Activated naive CD4-positive, alpha-beta T cell treated with anti-CD3 and anti-CD28 coated beads, Interleukin-2, amount 10 ng/mL, durations not matched to agents 7 days and 5 days (primary cell): ENCODE results near the gene FAM117A.

ENCODE experiments used
- CTCF ChIA-PET: fragments of 350-600 bp; sonication (Branson Sonifier 250); formaldehyde crosslinking; loops from one replicate; lab custom pipeline; 2021; ENCODE audit warnings: antibody characterized with exemption; lab: Charles Lee
- DNase-seq: peaks from one replicate; pipeline ENCODE4 v3.0.0-alpha.2; 2020
- H3K27ac Mint-ChIP-seq: one replicate; pipeline ENCODE4 v1.8.0; 2021; ENCODE audit warnings: mild to moderate bottlenecking, moderate library complexity, mixed read lengths
- H3K27me3 Mint-ChIP-seq: one replicate; pipeline ENCODE4 v1.8.0; 2021; ENCODE audit warnings: mild to moderate bottlenecking, mixed read lengths
- H3K36me3 Mint-ChIP-seq: one replicate; pipeline ENCODE4 v1.8.0; 2021; ENCODE audit warnings: mixed read lengths
- H3K4me1 Mint-ChIP-seq: one replicate; pipeline ENCODE4 v1.8.0; 2021; ENCODE audit warnings: mixed read lengths
- H3K4me3 Mint-ChIP-seq: one replicate; pipeline ENCODE4 v1.8.0; 2021; ENCODE audit warnings: mild to moderate bottlenecking, moderate library complexity, mixed read lengths
- H3K9me3 Mint-ChIP-seq: one replicate; pipeline ENCODE4 v1.8.0; 2021; ENCODE audit warnings: mixed read lengths

The FAM117A gene

GRCh38 chr17:49757151-49757777, 6.7 kb downstream of the FAM117A start:
- Mint-ChIP-seq H3K27me3 (no peaks in the 10 kb centered on the region), H3K9me3 (no peaks in the 10 kb centered on the region), H3K4me1 (peaks cover 86% of the 10 kb centered on the region), H3K36me3 (peaks cover 51% of the 10 kb centered on the region), H3K4me3 (no peak overlapping the region), H3K27ac (peak overlapping the region; percentile 58)
- no peak for DNase-seq
- CTCF ChIA-PET: interaction anchor here (0.7 to 0.8 kb wide), 2 partner anchors 10 to 818 kb away, joined by 3 to 6 read pairs; no protein-coding TSS in a partner anchor

- no peaks in the 10 kb centered on the region for H3K9me3 Mint-ChIP-seq
- H3K36me3 Mint-ChIP-seq: peaks cover 50% of the 10 kb centered on the region
- H3K4me3 Mint-ChIP-seq: no peak overlapping the region
- no peak for DNase-seq
- H3K27me3 Mint-ChIP-seq: no peaks in the 10 kb centered on the region
- CTCF ChIA-PET: interaction anchor here (0.8 kb wide), 1 partner anchor 819 kb away, joined by 6 read pairs; no protein-coding TSS in a partner anchor
- H3K27ac Mint-ChIP-seq: peak overlapping the region; percentile 19
- H3K4me1 Mint-ChIP-seq: peaks cover 81% of the 10 kb centered on the region
These were observed 7.4 kb downstream of the FAM117A start for GRCh38 chr17:49756323-49757150.

GRCh38 chr17:49755663-49756283, 8.2 kb downstream of the FAM117A start:
- CTCF ChIA-PET: no interaction called here
- H3K27me3 Mint-ChIP-seq: no peaks in the 10 kb centered on the region
- no peaks in the 10 kb centered on the region for H3K9me3 Mint-ChIP-seq
- no peak for DNase-seq
- H3K4me1 Mint-ChIP-seq: peaks cover 75% of the 10 kb centered on the region
- H3K27ac Mint-ChIP-seq: no peak overlapping the region
- no peak overlapping the region for H3K4me3 Mint-ChIP-seq
- peaks cover 50% of the 10 kb centered on the region for H3K36me3 Mint-ChIP-seq

- CTCF ChIA-PET: no interaction called here
- peaks cover 74% of the 10 kb centered on the region for H3K4me1 Mint-ChIP-seq
- peaks cover 51% of the 10 kb centered on the region for H3K36me3 Mint-ChIP-seq
- no peaks in the 10 kb centered on the region for H3K27me3 Mint-ChIP-seq
- H3K4me3 Mint-ChIP-seq: no peak overlapping the region
- DNase-seq: no peak
- H3K27ac Mint-ChIP-seq: no peak overlapping the region
- H3K9me3 Mint-ChIP-seq: no peaks in the 10 kb centered on the region
These were observed 10.0 kb downstream of the FAM117A start for GRCh38 chr17:49753959-49754391.

- no peak overlapping the region for H3K27ac Mint-ChIP-seq
- DNase-seq: no peak
- H3K4me3 Mint-ChIP-seq: no peak overlapping the region
- CTCF ChIA-PET: interaction anchor here (0.5 to 1.0 kb wide), 2 partner anchors 10 kb away, joined by 3 to 4 read pairs; no protein-coding TSS in a partner anchor
- peaks cover 59% of the 10 kb centered on the region for H3K36me3 Mint-ChIP-seq
- no peaks in the 10 kb centered on the region for H3K27me3 Mint-ChIP-seq
- no peaks in the 10 kb centered on the region for H3K9me3 Mint-ChIP-seq
- peaks cover 78% of the 10 kb centered on the region for H3K4me1 Mint-ChIP-seq
These were observed 11.4 kb downstream of the FAM117A start for GRCh38 chr17:49752508-49752907.

GRCh38 chr17:49749730-49750129, 14.2 kb downstream of the FAM117A start:
- H3K27ac Mint-ChIP-seq: peak overlapping the region; percentile 95
- no peak for DNase-seq
- H3K9me3 Mint-ChIP-seq: peaks cover 4% of the 10 kb centered on the region
- peaks cover 52% of the 10 kb centered on the region for H3K36me3 Mint-ChIP-seq
- peaks cover 80% of the 10 kb centered on the region for H3K4me1 Mint-ChIP-seq
- H3K4me3 Mint-ChIP-seq: no peak overlapping the region
- H3K27me3 Mint-ChIP-seq: no peaks in the 10 kb centered on the region
- CTCF ChIA-PET: interaction anchor here (0.9 to 2.7 kb wide), 3 partner anchors 11 to 91 kb away, joined by 3 to 16 read pairs (median 6); no protein-coding TSS in a partner anchor

GRCh38 chr17:49748791-49749190, 15.1 kb downstream of the FAM117A start:
- DNase-seq: peak; percentile 69
- CTCF ChIA-PET: interaction anchor here (0.8 to 2.7 kb wide), 6 partner anchors 9 to 40 kb away, joined by 4 to 16 read pairs (median 6); no protein-coding TSS in a partner anchor
- H3K9me3 Mint-ChIP-seq: peaks cover 4% of the 10 kb centered on the region
- H3K4me1 Mint-ChIP-seq: peaks cover 82% of the 10 kb centered on the region
- no peaks in the 10 kb centered on the region for H3K27me3 Mint-ChIP-seq
- H3K4me3 Mint-ChIP-seq: peak overlapping the region; percentile 76
- H3K27ac Mint-ChIP-seq: peak overlapping the region; percentile 95
- peaks cover 49% of the 10 kb centered on the region for H3K36me3 Mint-ChIP-seq

GRCh38 chr17:49748223-49748622, 15.7 kb downstream of the FAM117A start:
- Mint-ChIP-seq H3K27ac (peak overlapping the region; percentile 95), H3K36me3 (peaks cover 45% of the 10 kb centered on the region), H3K9me3 (peaks cover 4% of the 10 kb centered on the region), H3K27me3 (no peaks in the 10 kb centered on the region), H3K4me3 (peak overlapping the region; percentile 76), H3K4me1 (peaks cover 79% of the 10 kb centered on the region)
- CTCF ChIA-PET: interaction anchor here (1.1 to 2.7 kb wide), 5 partner anchors 8 to 40 kb away, joined by 3 to 16 read pairs (median 5); no protein-coding TSS in a partner anchor
- peak; percentile 48 for DNase-seq

GRCh38 chr17:49747632-49748031, 16.3 kb downstream of the FAM117A start:
- DNase-seq: no peak
- H3K4me3 Mint-ChIP-seq: peak overlapping the region; percentile 76
- peaks cover 83% of the 10 kb centered on the region for H3K4me1 Mint-ChIP-seq
- H3K36me3 Mint-ChIP-seq: peaks cover 48% of the 10 kb centered on the region
- no peaks in the 10 kb centered on the region for H3K27me3 Mint-ChIP-seq
- peak overlapping the region; percentile 95 for H3K27ac Mint-ChIP-seq
- CTCF ChIA-PET: interaction anchor here (0.9 to 2.7 kb wide), 7 partner anchors 8 to 39 kb away, joined by 3 to 16 read pairs (median 4); no protein-coding TSS in a partner anchor
- H3K9me3 Mint-ChIP-seq: peaks cover 5% of the 10 kb centered on the region

GRCh38 chr17:49746791-49747490, 17.0 kb downstream of the FAM117A start:
- DNase-seq: peak; percentile 41
- H3K9me3 Mint-ChIP-seq: peaks cover 5% of the 10 kb centered on the region
- H3K27me3 Mint-ChIP-seq: no peaks in the 10 kb centered on the region
- peak overlapping the region; percentile 76 for H3K4me3 Mint-ChIP-seq
- H3K4me1 Mint-ChIP-seq: peaks cover 84% of the 10 kb centered on the region
- H3K36me3 Mint-ChIP-seq: peaks cover 51% of the 10 kb centered on the region
- H3K27ac Mint-ChIP-seq: peak overlapping the region; percentile 95
- CTCF ChIA-PET: interaction anchor here (0.9 to 2.7 kb wide), 7 partner anchors 11 to 39 kb away, joined by 3 to 16 read pairs (median 4); partner anchors contain the start of gene SLC35B1

- no peak for DNase-seq
- CTCF ChIA-PET: interaction anchor here (1.3 kb wide), 1 partner anchor 38 kb away, joined by 4 read pairs; the partner anchor contains the start of gene SLC35B1
- Mint-ChIP-seq H3K9me3 (peaks cover 5% of the 10 kb centered on the region), H3K4me1 (peaks cover 94% of the 10 kb centered on the region), H3K4me3 (peak overlapping the region; percentile 76), H3K36me3 (peaks cover 59% of the 10 kb centered on the region), H3K27ac (peak overlapping the region; percentile 95), H3K27me3 (no peaks in the 10 kb centered on the region)
These were observed 18.5 kb downstream of the FAM117A start for GRCh38 chr17:49745175-49746139.

- no peaks in the 10 kb centered on the region for H3K27me3 Mint-ChIP-seq
- peaks cover 5% of the 10 kb centered on the region for H3K9me3 Mint-ChIP-seq
- CTCF ChIA-PET: interaction anchor here (0.7 to 0.8 kb wide), 2 partner anchors 34 to 37 kb away, joined by 3 read pairs; no protein-coding TSS in a partner anchor
- peak overlapping the region; percentile 79 for H3K4me3 Mint-ChIP-seq
- peak overlapping the region; percentile 99 for H3K27ac Mint-ChIP-seq
- peaks cover 55% of the 10 kb centered on the region for H3K36me3 Mint-ChIP-seq
- H3K4me1 Mint-ChIP-seq: peaks cover 93% of the 10 kb centered on the region
- DNase-seq: no peak
These were observed 21.7 kb downstream of the FAM117A start for GRCh38 chr17:49742166-49742638.
